ENCODE results near the gene PAX6.

The PAX6 gene

GRCh38 chr11:31799435-31800397, 11.4 kb downstream of the PAX6 start:
- in situ Hi-C loops (cut with MboI; ENCODE audit: low sequenced_read_pairs) = no loop called here

- in situ Hi-C loops (cut with MboI; ENCODE audit: low sequenced_read_pairs) = no loop called here
These were observed 12.3 kb downstream of the PAX6 start for GRCh38 chr11:31798554-31799434.

- in situ Hi-C loops (cut with MboI; ENCODE audit: low sequenced_read_pairs) = no loop called here
These were observed 13.0 kb downstream of the PAX6 start for GRCh38 chr11:31798057-31798553.

GRCh38 chr11:31797190-31798056, 13.7 kb downstream of the PAX6 start:
- in situ Hi-C loops (cut with MboI; ENCODE audit: low sequenced_read_pairs) = no loop called here

GRCh38 chr11:31796499-31797189, 14.5 kb downstream of the PAX6 start:
- in situ Hi-C loops (cut with MboI; ENCODE audit: low sequenced_read_pairs) = no loop called here

- in situ Hi-C loops (cut with MboI; ENCODE audit: low sequenced_read_pairs) = no loop called here
These were observed 15.2 kb downstream of the PAX6 start for GRCh38 chr11:31795706-31796498.

GRCh38 chr11:31794548-31794947, 16.6 kb downstream of the PAX6 start:
- in situ Hi-C loops (cut with MboI; ENCODE audit: low sequenced_read_pairs) = no loop called here

GRCh38 chr11:31793264-31793663, 17.9 kb downstream of the PAX6 start:
- in situ Hi-C loops (cut with MboI; ENCODE audit: low sequenced_read_pairs) = no loop called here

GRCh38 chr11:31792456-31792855, 18.7 kb downstream of the PAX6 start:
- in situ Hi-C loops (cut with MboI; ENCODE audit: low sequenced_read_pairs) = no loop called here

GRCh38 chr11:31792036-31792435, 19.1 kb downstream of the PAX6 start:
- in situ Hi-C loops (cut with MboI; ENCODE audit: low sequenced_read_pairs) = no loop called here

- in situ Hi-C loops (cut with MboI; ENCODE audit: low sequenced_read_pairs) = no loop called here
These were observed 20.5 kb downstream of the PAX6 start for GRCh38 chr11:31790649-31791048.

- in situ Hi-C loops (cut with MboI; ENCODE audit: low sequenced_read_pairs) = no loop called here
These were observed 23.0 kb downstream of the PAX6 start for GRCh38 chr11:31788085-31788484.

GRCh38 chr11:31786996-31787685, 24.0 kb downstream of the PAX6 start:
- in situ Hi-C loops (cut with MboI; ENCODE audit: low sequenced_read_pairs) = no loop called here

GRCh38 chr11:31784611-31785010, 26.5 kb downstream of the PAX6 start:
- in situ Hi-C loops (cut with MboI; ENCODE audit: low sequenced_read_pairs) = no loop called here

GRCh38 chr11:31783252-31783651, 27.9 kb downstream of the PAX6 start:
- in situ Hi-C loops (cut with MboI; ENCODE audit: low sequenced_read_pairs) = no loop called here

- in situ Hi-C loops (cut with MboI; ENCODE audit: low sequenced_read_pairs) = no loop called here
These were observed 28.9 kb downstream of the PAX6 start for GRCh38 chr11:31782257-31782656.

- in situ Hi-C loops (cut with MboI; ENCODE audit: low sequenced_read_pairs) = no loop called here
These were observed 30.6 kb downstream of the PAX6 start for GRCh38 chr11:31780480-31780971.

- in situ Hi-C loops (cut with MboI; ENCODE audit: low sequenced_read_pairs) = no loop called here
These were observed 31.0 kb downstream of the PAX6 start for GRCh38 chr11:31780078-31780477.

Measured in HL-60/S4 treated with phorbol 12-myristate 13-acetate at 8.2 ng/mL for 4 days and 3 days (cell line).